Sigmoid colon (tissue), 3 donors: ENCODE measurements around the gene DYNLT4.

Source experiments
- CTCF ChIP-seq, 4 experiments: fragments of 450-650 bp in 3 of 4; fragments of 200-600 bp in 1 of 4; IDR thresholded peaks; one replicate each; pipeline ENCODE4 v1.5.1; 2016 to 2019; ENCODE audit warnings: antibody characterized with exemption in 4 of 4, mild to moderate bottlenecking in 3 of 4, moderate library complexity in 2 of 4
- POLR2A ChIP-seq, 2 donors: fragments of 450-650 bp; IDR thresholded peaks; one replicate each; pipeline ENCODE4 v1.6.1; 2016; ENCODE audit warnings: antibody characterized with exemption in 2 of 2, mild to moderate bottlenecking in 2 of 2, moderate library complexity in 2 of 2

- no peak for TF ChIP-seq CTCF (IDR thresholded peaks at IDR 0.05)
- no peak for TF ChIP-seq POLR2A (IDR thresholded peaks at IDR 0.05)
These were observed 10.2 kb upstream of the DYNLT4 start for GRCh38 chr1:44817307-44817706.
